Immature natural killer cell (primary cell): Measurements from ENCODE around the gene ANKRD52. TPM values are rescaled to one million over a fixed set of nuclear protein-coding genes. Genes with fewer than 3 reads are reported as not detected.

Experiments
- DNase-seq, 3 donors: peaks; one replicate each; pipeline ENCODE4 v3.0.0; 2022; ENCODE audit warnings: mixed read lengths in 1 of 3
- H3K27ac Mint-ChIP-seq, 6 donors: one replicate each; pipeline ENCODE4 v1.8.0; 2020; ENCODE audit warnings: mixed read lengths in 6 of 6, mild to moderate bottlenecking in 5 of 6, inconsistent platforms in 4 of 6, moderate library complexity in 3 of 6
- H3K27me3 Mint-ChIP-seq, 3 donors: one replicate each; pipeline ENCODE4 v1.8.0; 2020 to 2021; ENCODE audit warnings: low read depth in 3 of 3, mild to moderate bottlenecking in 3 of 3, mixed read lengths in 3 of 3, moderate library complexity in 3 of 3, inconsistent platforms in 1 of 3
- H3K36me3 Mint-ChIP-seq, 3 donors: one replicate each; pipeline ENCODE4 v1.8.0; 2020; ENCODE audit warnings: mixed read lengths in 3 of 3, inconsistent platforms in 2 of 3, mild to moderate bottlenecking in 2 of 3
- H3K4me1 Mint-ChIP-seq, 2 donors: one replicate each; pipeline ENCODE4 v1.8.0; 2020; ENCODE audit warnings: inconsistent platforms in 2 of 2, mild to moderate bottlenecking in 2 of 2, mixed read lengths in 2 of 2, moderate library complexity in 1 of 2
- H3K4me3 Mint-ChIP-seq, 5 donors: one replicate each; pipeline ENCODE4 v1.8.0; 2020; ENCODE audit warnings: mild to moderate bottlenecking in 5 of 5, mixed read lengths in 5 of 5, inconsistent platforms in 3 of 5, moderate library complexity in 3 of 5
- H3K9me3 Mint-ChIP-seq, 6 donors: one replicate each; pipeline ENCODE4 v1.8.0; 2020; ENCODE audit warnings: mild to moderate bottlenecking in 6 of 6, mixed read lengths in 6 of 6, inconsistent platforms in 4 of 6, moderate library complexity in 3 of 6
- polyA plus RNA-seq, 3 donors: library from polyadenylated mRNA; unstranded; fragments of 300-500 nt; fragmentation: Illumina TruSeq; gene quantifications; one replicate each; pipeline ENCODE4 v1.2.3, GENCODE V29; 2021

ANKRD52 gene
- polyA plus RNA-seq, 3 donors from 2014 or later: 3.2 to 23.3 (median 3.7) TPM

DNA sequence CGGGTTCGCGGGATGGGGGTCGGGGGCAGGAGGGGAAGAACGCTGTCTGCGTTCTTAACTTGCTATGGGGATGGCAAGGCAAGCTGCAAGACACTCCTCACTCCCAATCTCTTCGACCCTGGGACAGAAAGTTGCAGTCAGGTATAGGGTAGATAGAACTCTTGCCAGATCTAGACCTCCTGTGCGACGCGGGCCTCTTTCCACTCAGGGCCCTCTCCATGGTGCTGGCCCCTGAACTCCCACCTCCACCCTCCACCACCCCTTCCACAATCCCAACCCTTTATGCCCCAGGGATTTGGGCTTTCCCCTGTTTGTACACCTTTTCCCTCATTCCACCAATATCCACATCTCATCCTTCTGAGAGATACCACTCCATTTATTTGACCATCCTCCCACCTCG lies 33.2 kb downstream of the ANKRD52 start:
- DNase-seq: no peak
- H3K4me1 Mint-ChIP-seq: peaks cover 51% of the 10 kb centered on the region in 2 donors

DNA sequence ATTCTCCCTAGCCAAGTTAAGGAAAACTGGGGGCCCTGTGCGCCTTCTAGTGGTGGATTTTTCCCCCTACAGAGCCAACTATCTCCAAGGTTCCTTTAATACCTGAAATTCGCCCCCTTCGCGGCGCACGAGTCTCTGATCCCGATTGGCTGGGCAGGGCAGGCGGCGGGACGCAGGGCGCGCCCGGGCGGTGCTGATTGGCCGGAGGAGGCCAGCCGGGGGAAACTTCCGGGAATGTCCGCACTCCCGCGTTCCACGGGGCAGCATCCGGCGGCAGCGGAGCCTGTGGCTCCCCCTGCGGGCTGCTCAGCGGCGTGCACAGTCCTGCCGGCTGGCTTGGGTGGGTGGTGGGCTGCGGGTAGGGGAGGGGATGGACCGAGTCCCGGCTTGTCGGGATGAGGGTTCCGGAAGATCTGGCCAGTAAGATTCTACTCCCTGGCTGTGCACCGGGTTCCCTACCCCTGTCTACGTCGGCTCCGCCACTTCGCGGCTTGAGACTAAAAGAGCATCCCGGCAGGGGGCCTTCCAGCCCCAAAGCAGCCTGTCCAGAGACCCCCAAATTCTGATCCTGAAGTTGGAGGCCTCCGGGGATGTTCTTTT lies 34.0 kb downstream of the ANKRD52 start, which contains the start of gene NABP2:
NABP2 (plus strand) TSS at position 241 of the 600 bp plus-strand sequence. CDS start 515 bp downstream, outside the sequence.
- Mint-ChIP-seq H3K27me3 (peaks cover 0 to 11% (median 6%) of the 10 kb centered on the region in 3 donors), H3K27ac (peak within 1 kb of the TSS; percentile 93 to 100 (median 100)), H3K4me1 (peaks cover 51% of the 10 kb centered on the region in 2 donors), H3K4me3 (peak within 1 kb of the TSS; percentile 86 to 99 (median 94)), H3K36me3 (peaks cover 0 to 3% (median 0%) of the 10 kb centered on the region in 3 donors), H3K9me3 (no peaks in the 10 kb centered on the region)
- DNase-seq: peak; percentile 94 to 95 (median 94)

More for the DNA sequence above, 33.2 kb downstream of the ANKRD52 start:
- Mint-ChIP-seq H3K27ac (peak overlapping the region; percentile 75 to 100 (median 95)), H3K27me3 (peaks cover 0 to 11% (median 6%) of the 10 kb centered on the region in 3 donors), H3K36me3 (peaks cover 0 to 3% (median 0%) of the 10 kb centered on the region in 3 donors), H3K9me3 (no peaks in the 10 kb centered on the region), H3K4me3 (peak overlapping the region; percentile 86 to 99 (median 94))

DNA sequence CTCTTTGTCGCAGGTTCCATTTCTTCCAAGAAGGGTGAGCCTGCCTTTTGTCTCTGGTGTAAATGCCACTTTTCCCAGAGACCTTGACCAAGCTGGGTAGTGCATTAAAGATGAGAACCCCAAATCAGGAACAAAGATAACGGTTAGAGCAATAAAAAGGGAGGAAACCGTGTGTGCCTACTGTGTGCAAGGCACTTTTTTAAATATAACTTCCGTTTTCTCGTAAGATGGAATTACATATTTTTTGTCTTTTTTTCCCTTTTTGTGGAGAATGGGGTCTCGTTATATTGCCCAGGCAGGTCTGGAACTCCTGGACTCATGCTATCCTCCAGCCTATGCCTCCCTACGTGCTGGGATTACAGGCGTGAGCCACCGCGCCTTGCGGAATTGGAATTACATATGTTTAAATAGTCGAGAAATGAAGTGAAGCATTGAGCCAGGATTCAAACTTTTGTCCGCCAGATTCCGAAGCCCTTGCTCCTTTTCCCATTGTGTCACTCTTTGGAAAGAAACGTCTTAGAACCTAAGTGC lies 34.5 kb downstream of the ANKRD52 start:
- DNase-seq: no peak
- Mint-ChIP-seq H3K9me3 (no peaks in the 10 kb centered on the region), H3K4me1 (peaks cover 51% of the 10 kb centered on the region in 2 donors), H3K27me3 (peaks cover 0 to 11% (median 6%) of the 10 kb centered on the region in 3 donors), H3K4me3 (peak overlapping the region; percentile 86 to 99 (median 94)), H3K27ac (peak overlapping the region; percentile 93 to 100 (median 100)), H3K36me3 (peaks cover 0 to 3% (median 0%) of the 10 kb centered on the region in 3 donors)

DNA sequence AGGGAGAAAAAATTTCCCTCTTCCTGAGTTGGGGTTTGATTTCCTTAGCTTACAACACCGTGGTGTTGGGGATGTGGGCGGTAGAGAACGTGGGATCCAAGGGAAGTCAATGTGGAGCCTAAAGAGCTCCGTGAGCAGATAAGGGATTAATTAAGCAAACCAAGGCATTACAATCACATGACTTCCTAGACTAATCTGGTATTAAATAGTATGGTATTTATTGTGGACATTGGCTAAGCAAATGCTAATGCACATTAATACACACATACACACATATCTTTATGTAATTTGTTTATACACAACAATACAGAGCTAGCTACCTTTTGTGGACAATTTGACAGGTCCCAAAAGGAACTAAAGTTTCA lies 35.7 kb downstream of the ANKRD52 start:
- Mint-ChIP-seq H3K4me3 (peak overlapping the region; percentile 93 to 99 (median 96)), H3K27me3 (peaks cover 0 to 11% (median 6%) of the 10 kb centered on the region in 3 donors), H3K27ac (peak overlapping the region; percentile 99 to 100 (median 100)), H3K36me3 (peaks cover 0 to 3% (median 0%) of the 10 kb centered on the region in 3 donors), H3K4me1 (peaks cover 51% of the 10 kb centered on the region in 2 donors), H3K9me3 (no peaks in the 10 kb centered on the region)
- DNase-seq: no peak

DNA sequence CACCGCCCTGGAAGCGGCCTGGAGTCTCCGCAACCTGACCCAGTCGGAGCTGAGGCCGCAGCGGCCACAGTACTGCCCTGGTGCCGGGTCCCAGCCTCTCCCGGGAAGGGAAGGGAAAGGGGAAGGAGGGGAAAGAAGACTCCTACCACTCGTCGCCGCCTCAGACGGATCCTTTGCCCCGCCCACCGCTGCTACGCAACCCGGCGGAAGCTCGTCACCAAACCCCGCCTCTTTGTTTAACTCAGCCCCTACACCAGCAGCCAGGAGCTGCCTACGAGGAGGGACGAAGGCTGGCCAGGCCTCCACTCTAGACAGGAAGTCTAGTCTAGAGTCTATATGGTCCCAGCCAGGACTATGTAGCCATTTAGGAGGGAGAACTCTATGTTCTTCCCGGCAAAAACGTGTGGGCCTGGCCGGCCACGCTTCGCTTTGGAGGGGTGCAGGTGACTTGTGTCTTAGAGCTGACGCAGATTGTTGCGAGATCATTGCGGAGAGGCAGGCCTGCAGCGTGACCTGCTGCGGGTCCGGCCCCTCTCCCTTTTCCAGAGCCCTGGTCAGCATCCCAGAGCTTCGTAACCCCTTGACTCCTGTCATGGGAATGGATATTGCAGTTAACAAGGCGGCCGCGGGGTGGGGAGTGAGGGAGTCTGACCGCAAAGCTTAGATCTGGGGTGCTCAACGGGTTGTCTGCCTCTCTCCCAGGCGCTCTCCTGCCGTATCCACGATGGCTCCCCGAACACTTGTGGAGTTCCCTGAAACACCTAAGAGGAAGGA lies 36.2 kb downstream of the ANKRD52 start, which contains the start of gene RNF41:
RNF41 (minus strand) TSS at position 166 of the 774 bp plus-strand sequence. CDS start 7,875 bp downstream, outside the sequence.
- H3K27me3 Mint-ChIP-seq: peaks cover 0 to 11% (median 6%) of the 10 kb centered on the region in 3 donors
- DNase-seq: peak; percentile 95
- peaks cover 0 to 3% (median 0%) of the 10 kb centered on the region in 3 donors for H3K36me3 Mint-ChIP-seq
- peak within 1 kb of the TSS; percentile 93 to 99 (median 96) for H3K4me3 Mint-ChIP-seq
- peaks cover 51% of the 10 kb centered on the region in 2 donors for H3K4me1 Mint-ChIP-seq
- H3K27ac Mint-ChIP-seq: peak within 1 kb of the TSS; percentile 99 to 100 (median 100)
- no peaks in the 10 kb centered on the region for H3K9me3 Mint-ChIP-seq

DNA sequence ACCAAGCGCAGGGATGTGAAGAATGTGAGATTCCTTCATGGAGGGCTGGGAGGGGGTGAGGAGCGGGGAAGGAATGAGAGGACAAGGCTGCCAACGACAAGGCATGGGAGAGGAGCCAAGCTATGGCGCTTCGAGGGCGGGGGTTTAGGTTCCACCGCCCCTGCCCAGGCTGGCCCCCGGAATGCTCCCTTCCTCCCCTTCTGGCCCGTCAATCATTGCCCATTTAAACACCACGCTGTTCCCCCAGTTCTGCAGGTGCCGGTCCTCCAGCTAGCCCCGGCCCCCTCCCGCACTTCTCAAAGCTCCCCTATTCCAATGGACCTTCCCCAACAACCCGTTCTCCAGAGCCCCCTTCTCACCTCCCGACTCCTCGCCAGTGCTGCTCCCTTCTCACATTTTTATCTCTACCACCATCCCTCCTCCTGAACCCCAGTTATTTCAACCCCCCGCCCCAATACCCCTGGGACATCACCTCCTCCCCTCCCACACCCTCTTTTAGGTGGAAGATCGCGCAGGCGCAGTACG lies 36.9 kb downstream of the ANKRD52 start:
- peak overlapping the region; percentile 99 to 100 (median 100) for H3K27ac Mint-ChIP-seq
- peaks cover 51 to 55% of the 10 kb centered on the region in 2 donors for H3K4me1 Mint-ChIP-seq
- H3K36me3 Mint-ChIP-seq: peaks cover 0 to 5% (median 3%) of the 10 kb centered on the region in 3 donors
- peak overlapping the region; percentile 93 to 99 (median 96) for H3K4me3 Mint-ChIP-seq
- no peak for DNase-seq
- H3K27me3 Mint-ChIP-seq: peaks cover 0 to 11% (median 6%) of the 10 kb centered on the region in 3 donors
- H3K9me3 Mint-ChIP-seq: no peaks in the 10 kb centered on the region

DNA sequence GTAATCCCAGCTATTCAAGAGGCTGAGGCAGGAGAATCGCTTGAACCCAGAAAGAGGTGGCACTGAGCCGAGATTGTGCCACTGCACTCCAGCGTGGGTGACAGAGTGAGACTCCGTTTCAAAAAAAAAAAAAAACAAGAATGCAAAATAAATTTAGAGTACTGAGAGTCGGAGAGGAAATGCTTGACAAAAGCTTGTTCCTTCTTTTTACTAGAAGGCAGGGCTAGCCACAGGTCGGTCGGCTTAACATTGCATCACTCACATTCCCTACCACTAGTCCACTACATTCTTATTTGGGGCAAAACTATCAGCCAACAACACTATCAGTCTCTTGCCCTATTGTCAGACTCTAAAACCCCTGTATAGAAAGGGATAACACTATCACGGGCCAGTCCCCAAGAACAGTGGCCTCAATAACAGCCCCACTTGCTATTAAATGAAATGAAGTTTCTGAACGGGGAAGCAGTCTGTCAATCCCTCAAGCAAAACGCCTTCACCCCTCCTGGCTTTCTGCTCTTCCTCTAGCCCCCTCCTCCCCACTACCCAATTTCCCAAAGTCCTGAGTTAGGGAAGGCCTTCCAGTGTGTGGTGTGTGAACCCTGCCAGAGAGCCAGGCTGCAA lies 37.5 kb downstream of the ANKRD52 start:
- H3K9me3 Mint-ChIP-seq: no peaks in the 10 kb centered on the region
- peaks cover 50 to 57% of the 10 kb centered on the region in 2 donors for H3K4me1 Mint-ChIP-seq
- peaks cover 0 to 6% (median 4%) of the 10 kb centered on the region in 3 donors for H3K36me3 Mint-ChIP-seq
- peak overlapping the region; percentile 99 to 100 (median 100) for H3K27ac Mint-ChIP-seq
- peaks cover 0 to 11% (median 6%) of the 10 kb centered on the region in 3 donors for H3K27me3 Mint-ChIP-seq
- H3K4me3 Mint-ChIP-seq: peak overlapping the region; percentile 93 to 99 (median 96)
- DNase-seq: no peak

DNA sequence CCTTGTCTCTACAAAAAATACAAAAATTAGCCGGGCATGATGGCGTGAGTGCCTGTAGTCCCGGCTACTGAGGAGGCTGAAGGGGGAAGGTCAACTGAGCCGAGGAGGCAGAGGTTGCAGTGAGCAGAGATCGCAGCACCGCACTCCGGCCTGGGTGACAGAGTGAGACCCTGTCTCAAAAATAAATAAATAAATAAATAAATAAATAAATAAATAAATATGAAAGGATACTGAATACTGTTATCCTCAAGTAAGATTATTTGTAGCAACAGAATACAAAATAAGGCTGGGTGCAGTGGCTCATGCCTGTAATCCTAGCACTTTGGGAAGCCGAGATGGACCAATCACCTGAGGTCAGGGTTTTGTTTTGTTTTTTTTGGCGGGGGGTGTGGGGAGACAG lies 38.3 kb downstream of the ANKRD52 start:
- Mint-ChIP-seq H3K27me3 (peaks cover 0 to 11% (median 8%) of the 10 kb centered on the region in 3 donors), H3K36me3 (peaks cover 5 to 11% (median 9%) of the 10 kb centered on the region in 3 donors), H3K9me3 (no peaks in the 10 kb centered on the region), H3K27ac (peak overlapping the region in 4 of 6 donors; percentile 45 to 99 (median 64)), H3K4me1 (peaks cover 41 to 52% of the 10 kb centered on the region in 2 donors), H3K4me3 (peak overlapping the region in 4 of 5 donors; percentile 46 to 72 (median 50))
- no peak for DNase-seq

DNA sequence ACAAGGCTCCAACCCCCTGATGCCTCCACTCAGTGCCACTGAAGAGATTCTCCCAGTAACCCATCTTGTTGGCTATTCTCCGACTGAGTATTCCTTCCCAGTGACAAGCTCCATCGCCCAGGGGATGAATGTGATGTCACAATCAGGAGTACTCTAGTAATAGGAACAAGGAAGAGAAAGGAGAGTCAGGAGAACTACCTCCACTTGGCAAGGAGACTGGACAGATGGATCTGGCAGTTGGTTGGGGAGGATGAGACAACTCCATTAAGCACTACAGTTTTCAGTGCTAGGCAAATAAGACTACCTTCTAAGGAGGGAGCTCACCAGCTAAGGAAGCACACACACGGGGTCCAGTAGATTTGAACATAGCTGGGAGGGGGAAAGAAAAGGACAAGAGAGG lies 41.7 kb downstream of the ANKRD52 start:
- Mint-ChIP-seq H3K9me3 (no peaks in the 10 kb centered on the region), H3K27me3 (peaks cover 0 to 3% (median 0%) of the 10 kb centered on the region in 3 donors), H3K4me1 (peaks cover 10 to 25% of the 10 kb centered on the region in 2 donors), H3K4me3 (no peak overlapping the region), H3K36me3 (peaks cover 21 to 26% (median 24%) of the 10 kb centered on the region in 3 donors), H3K27ac (peak overlapping the region in 2 of 6 donors; percentile 43 to 73)
- no peak for DNase-seq

DNA sequence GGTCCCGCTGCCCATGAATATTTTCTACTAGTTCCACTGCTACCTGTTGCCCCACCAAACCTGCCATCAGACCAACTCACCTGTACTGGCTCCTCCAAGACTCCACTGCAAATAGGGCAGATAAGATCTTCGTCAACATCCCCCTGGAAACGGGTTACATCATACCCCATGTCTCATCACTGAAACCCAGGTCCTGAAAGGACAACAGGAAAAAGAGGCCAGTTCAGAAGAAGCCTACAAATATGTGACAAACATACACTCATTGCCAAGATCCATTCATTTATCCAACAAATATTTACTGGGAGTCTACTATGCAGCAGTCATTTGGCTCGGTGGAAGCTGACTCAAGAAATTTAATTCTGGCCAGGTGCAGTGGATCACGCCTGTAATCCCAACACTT lies 44.3 kb downstream of the ANKRD52 start:
- no peaks in the 10 kb centered on the region for H3K9me3 Mint-ChIP-seq
- peak overlapping the region in 3 of 6 donors; percentile 21 to 62 (median 34) for H3K27ac Mint-ChIP-seq
- no peak for DNase-seq
- H3K36me3 Mint-ChIP-seq: peaks cover 27 to 40% (median 27%) of the 10 kb centered on the region in 3 donors
- H3K27me3 Mint-ChIP-seq: peaks cover 0 to 2% (median 0%) of the 10 kb centered on the region in 3 donors
- peaks cover 0 to 12% of the 10 kb centered on the region in 2 donors for H3K4me1 Mint-ChIP-seq
- H3K4me3 Mint-ChIP-seq: no peak overlapping the region

DNA sequence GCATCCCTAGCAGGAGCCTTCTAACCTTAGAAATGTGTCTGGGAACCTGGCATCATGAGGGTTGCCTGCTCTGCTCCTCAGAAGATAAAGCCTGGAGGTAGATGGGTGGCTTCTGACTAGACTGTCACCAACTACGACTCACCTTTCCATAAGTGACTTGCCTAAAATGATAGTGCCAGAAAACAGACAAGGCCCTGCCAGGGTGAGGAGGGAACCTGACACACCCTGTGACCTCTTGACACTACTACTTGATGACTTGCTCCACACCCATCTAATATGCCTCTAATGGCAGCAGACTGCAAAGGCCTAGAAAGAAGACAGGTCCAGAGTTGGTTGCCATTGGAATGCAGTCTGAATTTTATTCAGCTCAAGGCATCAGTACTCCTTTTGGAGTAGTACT lies 45.8 kb downstream of the ANKRD52 start:
- no peak overlapping the region for H3K4me3 Mint-ChIP-seq
- H3K27ac Mint-ChIP-seq: no peak overlapping the region
- peaks cover 0 to 12% of the 10 kb centered on the region in 2 donors for H3K4me1 Mint-ChIP-seq
- peaks cover 0 to 2% (median 0%) of the 10 kb centered on the region in 3 donors for H3K27me3 Mint-ChIP-seq
- no peak for DNase-seq
- H3K36me3 Mint-ChIP-seq: peaks cover 30 to 50% (median 32%) of the 10 kb centered on the region in 3 donors
- no peaks in the 10 kb centered on the region for H3K9me3 Mint-ChIP-seq

DNA sequence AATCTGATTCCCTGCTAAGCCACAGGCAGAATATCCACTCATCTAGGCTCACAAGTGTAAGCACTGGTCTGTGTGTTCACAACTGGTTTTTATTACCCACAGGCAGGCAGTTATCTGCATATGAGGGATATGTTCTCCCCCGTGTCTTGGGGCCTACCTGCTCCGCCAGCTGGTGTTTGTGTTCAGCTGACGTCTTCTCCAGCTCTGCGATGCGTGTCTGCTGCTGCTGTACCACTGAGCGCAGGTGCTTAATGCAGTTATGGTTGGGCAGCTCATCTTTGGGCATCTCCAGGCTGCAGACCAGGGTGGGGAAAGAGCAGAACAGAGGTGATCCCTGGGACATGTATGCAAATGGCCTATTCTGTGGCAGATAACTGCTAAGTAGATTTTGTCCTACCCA lies 50.2 kb downstream of the ANKRD52 start:
- no peaks in the 10 kb centered on the region for H3K4me1 Mint-ChIP-seq
- H3K9me3 Mint-ChIP-seq: no peaks in the 10 kb centered on the region
- no peak overlapping the region for H3K4me3 Mint-ChIP-seq
- no peaks in the 10 kb centered on the region for H3K27me3 Mint-ChIP-seq
- H3K27ac Mint-ChIP-seq: no peak overlapping the region
- H3K36me3 Mint-ChIP-seq: peaks cover 19 to 42% (median 31%) of the 10 kb centered on the region in 3 donors
- no peak for DNase-seq
